Middle frontal gyrus (tissue), 1 donor: ENCODE data around the gene TACO1.

Source experiments
- DNase-seq: peaks from one replicate; pipeline ENCODE4 v3.0.0-alpha.2; 2015; ENCODE audit warnings: low spot score; ENCODE audit errors: extremely low spot score

The TACO1 gene

GRCh38 chr17:63598281-63598680 lies 2.4 kb upstream of the TACO1 start:
- DNase-seq, result no peak

- DNase-seq, result no peak
Measured at GRCh38 chr17:63601439-63602371, 1.0 kb downstream of the TACO1 start.

- DNase-seq, result no peak
Measured at GRCh38 chr17:63609816-63610573, 9.3 kb downstream of the TACO1 start.

GRCh38 chr17:63610854-63611253 lies 10.2 kb downstream of the TACO1 start:
- DNase-seq, result no peak

GRCh38 chr17:63611354-63611753 lies 10.7 kb downstream of the TACO1 start:
- no peak for DNase-seq

- DNase-seq, result no peak
Measured at GRCh38 chr17:63613663-63614062, 13.0 kb downstream of the TACO1 start.

GRCh38 chr17:63621229-63621683 lies 20.6 kb downstream of the TACO1 start:
- DNase-seq, result no peak

GRCh38 chr17:63621684-63622573 lies 21.2 kb downstream of the TACO1 start, which contains the start of gene MAP3K3:
Gene MAP3K3 (plus strand): TSS chr17:63622417. CDS start chr17:63622760, 343 bp downstream.
- DNase-seq, result peak; percentile 100

GRCh38 chr17:63622574-63623390 lies 22.1 kb downstream of the TACO1 start:
- DNase-seq, result peak; percentile 19

GRCh38 chr17:63623786-63624530 lies 23.3 kb downstream of the TACO1 start:
- DNase-seq, result no peak

- DNase-seq, result no peak
Measured at GRCh38 chr17:63624531-63624880, 23.8 kb downstream of the TACO1 start.

- DNase-seq, result no peak
Measured at GRCh38 chr17:63626551-63627180, 26.0 kb downstream of the TACO1 start.

GRCh38 chr17:63629627-63630026 lies 28.9 kb downstream of the TACO1 start:
- no peak for DNase-seq

- no peak for DNase-seq
Measured at GRCh38 chr17:63631062-63631461, 30.4 kb downstream of the TACO1 start.

GRCh38 chr17:63631626-63632025 lies 30.9 kb downstream of the TACO1 start:
- no peak for DNase-seq

- no peak for DNase-seq
Measured at GRCh38 chr17:63633742-63634141, 33.0 kb downstream of the TACO1 start.

GRCh38 chr17:63634163-63634562 lies 33.5 kb downstream of the TACO1 start:
- no peak for DNase-seq

- no peak for DNase-seq
Measured at GRCh38 chr17:63634816-63635215, 34.1 kb downstream of the TACO1 start.

GRCh38 chr17:63635290-63635689 lies 34.6 kb downstream of the TACO1 start:
- no peak for DNase-seq
